ENCODE measurements around the gene VTN.

The VTN gene

GRCh38 chr17:28328325-28328724 lies 41.8 kb downstream of the VTN start:
- no peak for DNase-seq
- intact Hi-C loops (cut with DNase I) = no loop called here

- intact Hi-C loops (cut with DNase I) = no loop called here
- no peak for DNase-seq
Observed at GRCh38 chr17:28327709-28328108, 42.4 kb downstream of the VTN start.

GRCh38 chr17:28327031-28327607 lies 43.0 kb downstream of the VTN start:
- no peak for DNase-seq
- intact Hi-C loops (cut with DNase I) = no loop called here

- no peak for DNase-seq
- intact Hi-C loops (cut with DNase I) = no loop called here
Observed at GRCh38 chr17:28326114-28326513, 44.0 kb downstream of the VTN start.

- DNase-seq = no peak
- intact Hi-C loops (cut with DNase I) = no loop called here
Observed at GRCh38 chr17:28325211-28325610, 44.9 kb downstream of the VTN start.

- intact Hi-C loops (cut with DNase I) = no loop called here
- DNase-seq = no peak
Observed at GRCh38 chr17:28324781-28325180, 45.3 kb downstream of the VTN start.

GRCh38 chr17:28324267-28324745 lies 45.8 kb downstream of the VTN start:
- no peak for DNase-seq
- intact Hi-C loops (cut with DNase I) = no loop called here

GRCh38 chr17:28320215-28321061 lies 49.7 kb downstream of the VTN start:
- intact Hi-C loops (cut with DNase I) = no loop called here
- DNase-seq = no peak

GRCh38 chr17:28319598-28319935 lies 50.5 kb downstream of the VTN start:
- intact Hi-C loops (cut with DNase I) = loop anchor here (2.0 kb wide), 1 partner anchor 15 kb away; the partner anchor contains the start of genes IFT20 and TNFAIP1
- DNase-seq = no peak

GRCh38 chr17:28318759-28319597 lies 51.1 kb downstream of the VTN start, which contains the start of gene TMEM97:
TSS of gene TMEM97 (plus strand) at chr17:28319200. CDS start at chr17:28319240, 40 bp downstream.
- peak; percentile 92 to 100 (median 98) for DNase-seq
- intact Hi-C loops (cut with DNase I) = loop anchor here (2.0 kb wide), 1 partner anchor 16 kb away; the partner anchor contains the start of genes IFT20 and TNFAIP1

- intact Hi-C loops (cut with DNase I) = loop anchor here (2.0 kb wide), 1 partner anchor 17 kb away; the partner anchor contains the start of genes IFT20 and TNFAIP1
- DNase-seq = peak in 1 of 10 donors; percentile 83
Observed at GRCh38 chr17:28317966-28318758, 51.9 kb downstream of the VTN start.
